ENCODE measurements around the gene TCTN2.

- TF ChIP-seq POLR2A (IDR thresholded peaks at IDR 0.05) (no peak), CTCF (IDR thresholded peaks at IDR 0.05) (no peak)
These were observed 25.7 kb downstream of the TCTN2 start for GRCh38 chr12:123696646-123697045.

Measured in thyroid gland (tissue), 4 donors.